ENCODE data around the gene NLRP2B. TPM values are rescaled to one million over a fixed set of nuclear protein-coding genes. Genes with fewer than 3 reads are reported as not detected.
"Not testable (repeated sequence)": the region's sequence is repeated elsewhere in the genome, so short reads cannot be mapped to it uniquely, and the experiment has no call there.

NLRP2B gene
- not detected for total RNA-seq

GRCh38 chrX:57680160-57680559, at the start of gene NLRP2B:
Gene NLRP2B (minus strand): TSS chrX:57680260.
- DNase-seq (ENCODE audit: low spot score), result no peak

DNA sequence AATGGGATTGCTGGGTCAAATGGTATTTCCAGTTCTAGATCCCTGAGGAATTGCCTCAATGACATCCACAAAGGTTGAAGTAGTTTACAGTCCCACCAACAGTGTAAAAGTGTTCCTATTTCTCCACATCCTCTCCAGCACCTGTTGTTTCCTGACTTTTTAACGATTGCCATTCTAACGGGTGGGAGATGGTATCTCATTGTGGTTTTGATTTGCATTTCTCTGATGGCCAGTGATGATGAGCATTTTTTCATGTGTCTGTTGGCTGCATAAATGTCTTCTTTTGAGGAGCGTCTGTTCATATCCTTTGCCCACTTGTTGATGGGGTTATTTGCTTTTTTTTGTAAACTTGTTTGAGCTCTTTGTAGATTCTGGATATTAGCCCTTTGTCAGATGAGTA, 45.9 kb upstream of the NLRP2B start:
- not testable (repeated sequence) for DNase-seq (ENCODE audit: low spot score)

GRCh38 chrX:57681341-57681740, 1.3 kb upstream of the NLRP2B start:
- DNase-seq (ENCODE audit: low spot score), result no peak

- DNase-seq (ENCODE audit: low spot score), result no peak
Measured at GRCh38 chrX:57678686-57679428, 1.2 kb downstream of the NLRP2B start.

- no peak for DNase-seq (ENCODE audit: low spot score)
Measured at GRCh38 chrX:57677132-57677858, 2.8 kb downstream of the NLRP2B start.

- DNase-seq (ENCODE audit: low spot score), result no peak
Measured at GRCh38 chrX:57675320-57675719, 4.7 kb downstream of the NLRP2B start.

DNA sequence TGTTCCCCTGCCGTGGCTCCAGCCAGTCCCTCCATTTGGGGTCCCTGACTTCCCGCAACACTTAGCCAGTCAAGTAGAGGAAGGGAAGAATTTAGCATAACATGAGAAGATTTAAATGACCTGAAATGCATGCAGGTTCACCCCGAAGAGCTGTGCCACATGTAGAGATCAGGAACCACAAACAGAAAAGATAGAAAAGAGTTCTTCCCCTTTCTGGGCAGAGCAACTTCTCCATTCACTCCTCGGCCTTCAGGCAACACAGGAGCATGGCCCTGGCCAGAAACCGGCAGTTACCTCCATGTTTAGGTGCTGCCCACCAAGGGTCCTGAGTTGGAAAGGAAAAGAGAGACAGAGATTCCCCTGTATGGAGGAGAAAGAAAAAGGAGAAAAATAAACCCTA, 5.2 kb downstream of the NLRP2B start:
- DNase-seq (ENCODE audit: low spot score), result no peak

- no peak for DNase-seq (ENCODE audit: low spot score)
Measured at GRCh38 chrX:57669961-57670360, 10.1 kb downstream of the NLRP2B start.

GRCh38 chrX:57667010-57667409, 13.1 kb downstream of the NLRP2B start:
- DNase-seq (ENCODE audit: low spot score), result no peak

DNA sequence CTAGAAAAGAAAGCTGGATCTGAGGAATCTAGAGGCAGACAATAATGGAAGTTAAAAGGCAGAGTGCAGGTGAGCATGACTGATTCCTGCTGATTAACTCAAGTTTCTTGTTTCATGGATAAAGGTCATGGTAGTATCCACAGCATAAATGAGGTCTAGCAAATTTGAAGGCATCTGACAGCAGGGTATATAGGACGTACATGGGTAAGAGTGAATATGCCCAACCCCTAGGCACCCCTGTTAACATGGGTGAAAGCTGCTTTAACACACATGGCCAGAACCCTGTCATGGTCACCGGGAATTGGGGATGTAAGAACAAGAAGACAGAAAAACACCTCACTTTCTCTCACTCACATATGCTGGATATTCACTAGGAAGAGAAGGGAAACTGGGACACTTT, 25.0 kb downstream of the NLRP2B start:
- no peak for DNase-seq (ENCODE audit: low spot score)

- no peak for DNase-seq (ENCODE audit: low spot score)
Measured at GRCh38 chrX:57652705-57653104, 27.4 kb downstream of the NLRP2B start.

- no peak for DNase-seq (ENCODE audit: low spot score)
Measured at GRCh38 chrX:57651169-57651919, 28.7 kb downstream of the NLRP2B start.

DNA sequence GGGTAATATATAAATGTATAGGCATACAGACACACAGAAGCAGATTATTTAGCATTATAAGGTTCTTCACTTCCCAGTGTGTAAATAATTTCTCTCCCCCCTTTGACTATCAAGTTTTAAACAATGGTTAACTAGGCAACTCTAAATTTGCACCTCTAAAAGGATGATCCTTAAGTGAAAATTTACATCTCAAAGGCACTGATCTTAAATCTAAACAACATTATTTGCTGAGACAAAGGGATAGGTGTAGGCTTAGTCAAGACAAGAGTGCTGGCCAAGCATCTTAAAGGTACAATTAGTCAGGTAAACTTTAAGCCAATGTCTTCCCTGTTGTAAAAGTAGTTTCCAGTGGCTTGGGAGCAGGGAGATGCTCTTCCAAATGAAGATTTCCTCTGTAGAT, 33.0 kb downstream of the NLRP2B start:
- no peak for DNase-seq (ENCODE audit: low spot score)

GRCh38 chrX:57643698-57644097, 36.4 kb downstream of the NLRP2B start:
- DNase-seq (ENCODE audit: low spot score), result no peak

DNA sequence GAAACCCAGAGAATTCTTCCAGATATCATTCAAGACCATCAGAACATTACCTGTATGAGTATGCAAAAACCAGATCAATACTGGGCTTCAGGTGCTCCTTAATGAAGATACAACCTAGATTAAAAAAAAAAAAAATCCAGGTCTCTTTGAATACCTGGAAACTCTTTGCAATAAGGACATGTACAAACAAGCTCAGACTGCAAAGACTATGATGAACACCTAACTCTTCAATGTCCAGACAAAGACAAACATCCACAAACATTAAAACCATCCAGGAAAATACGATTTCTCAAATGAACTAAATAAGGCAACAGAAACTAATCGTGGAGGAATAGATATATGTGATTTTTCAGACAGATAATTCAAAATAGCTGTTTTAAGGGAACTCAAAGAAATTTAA, 38.7 kb downstream of the NLRP2B start:
- DNase-seq (ENCODE audit: low spot score), result no peak

DNA sequence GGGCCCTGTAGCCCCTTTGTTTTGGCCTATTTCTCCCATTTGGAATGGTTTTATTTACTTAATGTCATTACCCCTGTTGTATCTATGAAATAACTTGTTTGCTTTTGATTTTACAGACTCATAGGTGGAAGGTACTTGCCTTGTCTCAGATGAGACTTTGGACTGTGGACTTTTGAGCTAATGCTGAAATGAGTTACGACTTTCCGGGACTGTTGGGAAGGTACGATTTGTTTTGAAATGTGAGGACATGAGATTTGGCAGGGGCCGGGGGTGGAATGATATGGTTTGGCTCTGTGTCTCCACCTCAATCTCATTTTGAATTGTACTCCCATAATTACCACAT, 39.4 kb downstream of the NLRP2B start:
- DNase-seq (ENCODE audit: low spot score), result no peak

DNA sequence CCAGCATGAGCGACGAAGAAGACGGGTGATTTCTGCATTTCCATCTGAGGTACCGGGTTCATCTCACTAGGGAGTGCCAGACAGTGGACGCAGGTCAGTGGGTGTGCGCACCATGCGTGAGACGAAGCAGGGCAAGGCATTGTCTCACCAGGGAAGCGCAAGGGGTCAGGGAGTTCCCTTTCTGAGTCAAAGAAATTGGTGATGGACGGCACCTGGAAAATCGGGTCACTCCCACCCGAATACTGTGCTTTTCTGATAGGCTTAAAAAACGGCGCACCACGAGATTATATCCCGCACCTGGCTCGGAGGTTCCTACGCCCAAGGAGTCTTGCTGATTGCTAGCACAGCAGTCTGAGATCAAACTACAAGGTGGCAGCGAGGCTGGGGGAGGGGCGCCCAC, 50.6 kb downstream of the NLRP2B start:
- not testable (repeated sequence) for DNase-seq (ENCODE audit: low spot score)

Other genes starting within 250 kb of the NLRP2B start
- gene ZXDB, start 88.2 kb downstream of the NLRP2B start, total RNA-seq, result 9.5 TPM
- 8.4 TPM for gene ZXDA, start 230.2 kb upstream of the NLRP2B start, total RNA-seq